ENCODE results near the gene CCDC187.

CCDC187 gene

DNA sequence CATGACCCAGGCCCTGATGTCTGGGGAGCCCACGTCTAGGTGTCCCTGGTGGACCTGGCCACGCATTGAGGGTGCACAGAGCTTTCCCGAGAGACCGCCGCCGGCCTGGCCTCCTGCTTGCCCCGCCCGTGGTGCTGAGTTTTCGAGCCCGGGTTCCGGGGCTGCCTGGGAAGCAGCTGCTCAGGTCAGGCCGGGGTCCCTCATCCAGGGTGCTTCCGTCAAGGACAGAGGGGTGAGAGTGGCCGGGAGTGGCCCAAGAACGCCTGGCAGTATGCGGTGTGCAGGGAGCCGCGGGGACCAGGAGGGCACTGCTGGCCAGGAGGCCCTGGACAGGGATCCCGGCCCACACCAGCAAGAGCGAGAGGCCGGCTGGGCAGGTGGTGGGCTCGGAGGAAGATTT is 19.6 kb downstream of the CCDC187 start:
- TF ChIP-seq, protein P1, sequence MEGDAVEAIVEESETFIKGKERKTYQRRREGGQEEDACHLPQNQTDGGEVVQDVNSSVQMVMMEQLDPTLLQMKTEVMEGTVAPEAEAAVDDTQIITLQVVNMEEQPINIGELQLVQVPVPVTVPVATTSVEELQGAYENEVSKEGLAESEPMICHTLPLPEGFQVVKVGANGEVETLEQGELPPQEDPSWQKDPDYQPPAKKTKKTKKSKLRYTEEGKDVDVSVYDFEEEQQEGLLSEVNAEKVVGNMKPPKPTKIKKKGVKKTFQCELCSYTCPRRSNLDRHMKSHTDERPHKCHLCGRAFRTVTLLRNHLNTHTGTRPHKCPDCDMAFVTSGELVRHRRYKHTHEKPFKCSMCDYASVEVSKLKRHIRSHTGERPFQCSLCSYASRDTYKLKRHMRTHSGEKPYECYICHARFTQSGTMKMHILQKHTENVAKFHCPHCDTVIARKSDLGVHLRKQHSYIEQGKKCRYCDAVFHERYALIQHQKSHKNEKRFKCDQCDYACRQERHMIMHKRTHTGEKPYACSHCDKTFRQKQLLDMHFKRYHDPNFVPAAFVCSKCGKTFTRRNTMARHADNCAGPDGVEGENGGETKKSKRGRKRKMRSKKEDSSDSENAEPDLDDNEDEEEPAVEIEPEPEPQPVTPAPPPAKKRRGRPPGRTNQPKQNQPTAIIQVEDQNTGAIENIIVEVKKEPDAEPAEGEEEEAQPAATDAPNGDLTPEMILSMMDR (conservative IDR thresholded peaks at IDR 0.05): no peak
- no peak overlapping the region; the same call in 1 of the 2 replicates for H3K27ac ChIP-seq

DNA sequence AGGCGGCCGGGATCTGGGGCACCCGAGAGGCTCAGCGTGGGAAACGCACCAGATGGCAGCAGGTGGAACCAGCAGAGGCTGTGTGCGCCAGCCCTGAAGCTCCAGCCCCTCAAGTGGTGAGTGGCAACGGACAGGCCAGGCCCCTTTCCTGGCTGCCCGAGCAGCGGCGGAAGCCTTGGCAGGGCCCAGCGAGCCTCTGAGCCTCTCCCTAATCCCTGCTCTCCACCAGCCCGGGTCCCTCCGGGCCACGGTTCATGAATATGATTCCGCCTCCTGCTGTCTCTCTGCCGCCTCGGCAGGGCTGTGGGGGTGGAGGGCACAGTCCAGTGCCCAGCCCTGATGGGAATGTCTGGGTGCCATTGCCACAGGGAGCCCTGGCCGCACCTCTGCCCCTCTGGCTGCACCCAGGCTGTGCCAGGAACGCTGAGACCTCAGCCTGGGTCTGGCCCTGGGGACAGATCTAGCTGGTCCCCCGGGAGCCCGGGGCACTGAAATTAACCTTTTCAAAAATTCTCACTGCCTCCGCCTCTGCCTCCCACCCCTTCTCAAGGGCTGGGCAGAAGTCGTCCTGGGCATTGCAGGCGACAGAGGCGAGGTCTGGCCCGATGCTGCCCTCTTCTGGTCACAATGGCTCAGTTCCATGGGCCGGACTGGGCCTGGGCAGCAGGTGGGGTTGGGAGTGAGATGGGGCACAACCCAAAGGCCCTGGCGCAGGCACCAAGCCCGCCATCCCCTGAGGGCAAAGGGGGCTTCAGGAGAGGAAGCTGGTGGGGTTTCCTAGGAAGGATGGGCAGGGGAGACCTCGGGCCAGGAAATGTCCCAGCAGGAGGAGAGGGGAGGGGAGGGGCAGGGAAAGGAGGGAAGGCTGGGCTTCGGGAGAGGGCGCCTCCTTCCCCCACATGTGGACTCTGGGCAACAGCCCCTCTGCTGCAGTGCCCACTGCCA is 20.3 kb downstream of the CCDC187 start:
- TF ChIP-seq, protein P1 (conservative IDR thresholded peaks at IDR 0.05): peak; percentile 98
- H3K27ac ChIP-seq: peak overlapping the region; percentile 43; the same call in 1 of the 2 replicates

DNA sequence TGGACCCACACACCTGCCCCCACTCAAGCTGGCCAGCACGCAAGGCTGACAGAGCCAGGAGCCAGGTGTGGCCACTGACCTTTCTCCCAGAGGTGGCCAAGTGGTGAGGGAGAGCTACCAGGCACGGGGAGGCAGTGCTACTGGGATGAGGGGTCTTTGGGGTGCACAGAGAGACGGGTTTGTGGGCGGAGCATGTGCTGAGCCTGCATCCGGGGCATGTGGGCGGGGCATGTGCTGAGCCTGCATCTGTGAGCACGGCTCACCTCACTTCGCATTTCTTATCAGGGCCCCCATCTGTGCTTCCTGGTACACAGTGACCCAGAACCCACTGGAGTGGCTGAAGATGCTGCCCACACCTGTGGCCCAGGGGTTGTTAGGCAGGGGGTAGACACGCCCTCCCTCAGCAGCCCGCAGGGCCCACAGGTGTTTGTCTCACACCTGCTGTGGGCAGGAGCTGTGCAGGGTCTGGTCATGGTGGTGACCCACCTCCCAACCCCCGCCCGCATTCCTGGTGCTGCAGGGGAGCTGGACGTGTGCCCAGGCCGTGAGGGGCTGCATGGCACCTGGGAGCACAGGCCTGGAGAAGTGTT is 21.5 kb downstream of the CCDC187 start:
- H3K27ac ChIP-seq: no peak overlapping the region; the same call in 1 of the 2 replicates
- TF ChIP-seq, protein P1 (conservative IDR thresholded peaks at IDR 0.05): no peak

DNA sequence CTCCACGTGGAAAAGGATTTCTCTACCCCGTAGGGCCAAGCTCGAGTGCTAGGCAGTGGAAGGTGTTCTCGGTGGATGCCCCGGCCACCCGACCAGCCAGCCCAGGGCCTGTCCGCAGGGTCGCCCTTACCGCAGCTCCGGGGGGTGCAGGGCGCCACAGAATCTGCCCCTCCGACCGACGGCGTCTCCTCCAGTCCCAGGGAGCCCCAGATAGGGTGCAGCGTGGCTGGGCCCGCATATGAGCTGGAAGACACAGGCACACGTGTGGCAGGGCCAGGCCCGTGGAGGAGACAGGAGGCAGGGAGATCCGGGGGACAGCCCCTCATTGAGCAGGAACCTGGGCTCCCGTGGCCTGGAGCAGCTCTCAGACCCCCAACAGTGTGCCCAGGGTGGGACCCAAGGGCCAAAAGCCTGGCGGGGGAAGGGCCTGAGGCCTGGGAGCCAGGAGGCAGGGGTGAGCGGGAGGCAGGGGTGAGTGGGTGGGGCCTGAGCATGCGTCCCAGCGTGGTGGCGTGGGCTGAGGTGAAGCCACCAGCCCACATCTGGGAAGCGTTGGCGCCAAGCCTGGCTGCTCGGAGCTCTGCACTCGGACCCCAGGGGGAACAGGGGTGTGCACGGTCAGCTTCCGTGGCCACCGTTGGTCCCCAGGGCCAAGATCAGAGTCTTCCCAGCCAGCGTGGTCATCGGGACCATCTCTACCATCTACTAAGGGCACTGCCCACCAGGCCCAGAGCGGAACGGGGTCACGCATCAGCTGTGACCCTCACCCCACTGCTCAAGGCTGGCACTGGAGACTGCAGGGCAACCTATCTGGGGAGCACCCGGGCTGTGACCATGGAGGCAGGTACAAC is 22.2 kb downstream of the CCDC187 start:
- TF ChIP-seq, protein P1 (conservative IDR thresholded peaks at IDR 0.05): no peak
- H3K27ac ChIP-seq: no peak overlapping the region

DNA sequence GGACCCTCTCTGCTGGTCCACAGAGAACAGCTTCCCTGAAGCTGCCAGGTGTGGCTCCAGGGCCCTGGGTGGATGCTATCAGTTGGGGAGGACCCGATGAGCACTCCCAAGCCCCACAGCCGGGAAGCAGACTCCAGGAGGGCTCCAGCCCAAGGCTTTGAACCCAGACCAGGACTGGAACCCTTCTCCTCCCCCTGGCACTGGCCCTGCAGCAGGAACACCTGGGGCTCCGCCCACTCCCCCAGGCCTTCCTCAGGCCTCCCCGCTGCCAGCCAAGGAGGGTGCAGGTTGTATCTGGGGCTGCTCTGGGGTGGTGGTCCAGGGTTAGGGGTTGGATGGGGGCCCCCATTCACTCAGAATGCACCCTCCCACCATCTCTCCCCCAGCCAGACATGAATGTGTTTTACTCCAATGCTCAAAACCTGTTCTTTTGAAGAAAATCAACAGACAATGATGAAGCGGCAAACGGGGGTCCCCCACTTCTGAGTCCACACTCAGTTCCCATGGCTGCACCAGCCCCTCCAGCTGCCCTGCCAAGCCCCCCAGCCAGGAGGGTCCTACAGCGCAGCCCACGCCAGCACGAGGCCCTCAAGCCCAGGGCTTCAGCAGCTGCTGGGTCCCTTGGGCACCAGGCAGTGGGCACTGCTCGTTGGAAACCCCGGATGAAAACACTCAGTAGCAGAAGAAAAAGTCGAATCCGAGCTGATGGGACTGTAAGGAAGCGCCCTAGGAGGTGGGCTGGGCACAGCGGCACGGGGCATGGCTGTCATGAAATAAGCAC is 23.2 kb downstream of the CCDC187 start:
- TF ChIP-seq, protein P1 (conservative IDR thresholded peaks at IDR 0.05): no peak
- no peak overlapping the region for H3K27ac ChIP-seq

DNA sequence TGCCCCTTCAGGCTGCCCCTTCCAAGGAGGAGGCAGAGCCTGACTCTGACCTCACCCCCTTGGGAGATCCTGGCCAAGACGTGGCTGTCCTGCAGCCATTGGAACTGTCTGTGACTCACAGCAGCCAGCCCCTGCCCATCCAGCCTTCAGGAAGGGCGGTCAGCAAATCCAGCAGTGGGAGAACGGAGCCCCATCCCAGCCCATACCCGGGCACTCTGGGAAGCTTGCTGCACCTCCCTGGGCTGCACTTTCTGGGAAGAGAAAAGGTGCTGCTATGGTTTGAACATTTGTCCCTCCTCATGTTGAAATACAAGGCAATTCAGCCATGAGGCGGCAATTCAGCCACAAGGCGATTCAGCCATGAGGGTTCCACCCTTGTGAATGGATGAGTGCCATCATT is 24.4 kb downstream of the CCDC187 start:
- no peak overlapping the region for H3K27ac ChIP-seq
- TF ChIP-seq, protein P1 (conservative IDR thresholded peaks at IDR 0.05): no peak
